H1 (cell line): ENCODE results near the gene RXFP4. TPM values are rescaled to one million over a fixed set of nuclear protein-coding genes. Genes with fewer than 3 reads are reported as not detected.

Experiments
- CTCF ChIA-PET: fragments of 300-600 bp; sonication (Branson Sonifier 250); formaldehyde crosslinking; loops from one replicate; lab custom pipeline; 2021; ENCODE audit not compliant: partially characterized antibody; lab: Charles Lee
- POLR2A ChIA-PET: fragments of 300-600 bp; sonication (Branson Sonifier 250); formaldehyde crosslinking; loops from one replicate; lab custom pipeline; 2021; ENCODE audit warnings: inconsistent platforms; ENCODE audit not compliant: partially characterized antibody; lab: Charles Lee
- DNase-seq, 2 experiments: peaks; one replicate each; pipeline versions ENCODE4 v3.0.0 to v3.0.0-alpha.2; 2010 to 2022; ENCODE audit warnings: low spot score in 2 of 2, low read depth in 1 of 2, mixed read lengths in 1 of 2
- FAIRE-seq: peaks from 2 replicates; lab custom pipeline; 2011; peaks lifted over from hg19 to GRCh38; lab: Jason Lieb, UNC
- H2AFZ ChIP-seq: 2 replicates; pipeline ENCODE4 v1.8.1; 2012; ENCODE audit warnings: low read length, inconsistent platforms
- H2AK5ac ChIP-seq: 2 replicates; pipeline ENCODE4 v1.6.1; 2013; ENCODE audit warnings: low read depth, low read length
- H2BK120ac ChIP-seq: replicated peaks from 2 replicates; pipeline ENCODE3; 2013; ENCODE audit warnings: low read depth, low read length, inconsistent platforms
- H2BK12ac ChIP-seq: 2 replicates; pipeline ENCODE4 v1.6.1; 2013; ENCODE audit warnings: low read depth, low read length
- H2BK15ac ChIP-seq: 2 replicates; pipeline ENCODE4 v1.6.1; 2013; ENCODE audit warnings: low read length
- H2BK20ac ChIP-seq: 2 replicates; pipeline ENCODE4 v1.6.1; 2013; ENCODE audit warnings: low read length
- H2BK5ac ChIP-seq: 2 replicates; pipeline ENCODE4 v1.6.1; 2013; ENCODE audit warnings: low read depth, low read length
- H3K14ac ChIP-seq: 2 replicates; pipeline ENCODE4 v1.6.1; 2013; ENCODE audit warnings: inconsistent platforms; ENCODE audit not compliant: insufficient read length
- H3K18ac ChIP-seq: 2 replicates; pipeline ENCODE4 v1.6.1; 2013; ENCODE audit warnings: low read length; ENCODE audit errors: extremely low read depth
- H3K23ac ChIP-seq: 2 replicates; pipeline ENCODE4 v1.6.1; 2013; ENCODE audit warnings: inconsistent platforms; ENCODE audit not compliant: insufficient read length
- H3K23me2 ChIP-seq: 2 replicates; pipeline ENCODE4 v1.6.1; 2013; ENCODE audit warnings: low read depth, low read length
- H3K27ac ChIP-seq: 2 replicates; pipeline ENCODE4 v1.6.1; 2011; ENCODE audit warnings: low read depth, low read length, inconsistent platforms
- H3K27me3 ChIP-seq, 4 experiments: replicated peaks in 1 of 4; 1 replicate in 1 of 4; 2 replicates in 3 of 4; pipeline versions ENCODE4 v1.6.1 to v1.8.1; 2011 to 2013; ENCODE audit warnings: low read length in 3 of 4, mild to moderate bottlenecking in 3 of 4, inconsistent platforms in 2 of 4, mixed read lengths in 2 of 4, moderate library complexity in 1 of 4; ENCODE audit not compliant: control insufficient read depth in 3 of 4, insufficient read depth in 3 of 4; ENCODE audit errors: extremely low read depth in 1 of 4
- H3K36me3 ChIP-seq, 4 experiments: 2 replicates each; pipeline versions ENCODE4 v1.6.1 to v1.8.1; 2011 to 2013; ENCODE audit warnings: mild to moderate bottlenecking in 4 of 4, low read length in 3 of 4, moderate library complexity in 2 of 4, control low read depth in 1 of 4, inconsistent platforms in 1 of 4; ENCODE audit not compliant: insufficient read depth in 4 of 4, control insufficient read depth in 2 of 4
- H3K4ac ChIP-seq: replicated peaks from 2 replicates; pipeline ENCODE3; 2013; ENCODE audit warnings: low read length, low read depth, mixed read lengths, inconsistent platforms; ENCODE audit not compliant: insufficient read length
- H3K4me1 ChIP-seq, 4 experiments: replicated peaks in 1 of 4; 1 replicate in 1 of 4; 2 replicates in 3 of 4; pipeline versions ENCODE4 v1.6.1 to v1.8.1; 2011 to 2013; ENCODE audit warnings: low read length in 3 of 4, inconsistent platforms in 2 of 4, mixed read lengths in 1 of 4; ENCODE audit not compliant: insufficient read depth in 4 of 4, control insufficient read depth in 3 of 4
- H3K4me2 ChIP-seq, 2 experiments: 2 replicates each; pipeline versions ENCODE4 v1.6.1 to v1.8.1; 2011 to 2013; ENCODE audit warnings: low read depth in 2 of 2, low read length in 2 of 2, control low read depth in 1 of 2, inconsistent platforms in 1 of 2, mild to moderate bottlenecking in 1 of 2; ENCODE audit not compliant: insufficient read depth in 1 of 2
- H3K4me3 ChIP-seq, 4 experiments: fragments of 200-600, 300-600 bp in 1 of 4; sonication (generic), shearing (Covaris generic), sonication (Bioruptor Twin) in 1 of 4; 2 replicates each; pipeline versions ENCODE4 v1.5.1 to v1.8.1; 2011 to 2016; ENCODE audit warnings: low read length in 4 of 4, low read depth in 3 of 4, control low read depth in 2 of 4, inconsistent platforms in 2 of 4, mild to moderate bottlenecking in 2 of 4, mixed read lengths in 1 of 4, moderate library complexity in 1 of 4; ENCODE audit not compliant: insufficient read depth in 2 of 4; ENCODE audit errors: extremely low read depth in 1 of 4
- H3K56ac ChIP-seq: replicated peaks from 2 replicates; pipeline ENCODE3; 2013; ENCODE audit warnings: low read depth, mild to moderate bottlenecking, mixed read lengths, low read length, inconsistent platforms; ENCODE audit not compliant: insufficient read length
- H3K79me1 ChIP-seq: 2 replicates; pipeline ENCODE4 v1.6.1; 2013; ENCODE audit warnings: low read depth, low read length, control low read depth
- H3K79me2 ChIP-seq, 2 experiments: 2 replicates each; pipeline versions ENCODE4 v1.6.1 to v1.8.1; 2012 to 2013; ENCODE audit warnings: low read length in 2 of 2, mild to moderate bottlenecking in 2 of 2, inconsistent platforms in 1 of 2; ENCODE audit not compliant: insufficient read depth in 2 of 2, control insufficient read depth in 1 of 2
- H3K9ac ChIP-seq, 4 experiments: replicated peaks in 1 of 4; 1 replicate in 1 of 4; 2 replicates in 3 of 4; pipeline versions ENCODE4 v1.6.1 to v1.8.1; 2011 to 2013; ENCODE audit warnings: low read depth in 3 of 4, low read length in 3 of 4, control low read depth in 2 of 4, mild to moderate bottlenecking in 2 of 4, moderate library complexity in 2 of 4, inconsistent platforms in 1 of 4; ENCODE audit errors: extremely low read depth in 1 of 4
- H3K9me3 ChIP-seq, 2 experiments: 2 replicates each; pipeline versions ENCODE4 v1.6.1 to v1.8.1; 2012 to 2013; ENCODE audit warnings: mild to moderate bottlenecking in 2 of 2, moderate library complexity in 2 of 2, control low read depth in 1 of 2, inconsistent platforms in 1 of 2, low read depth in 1 of 2, low read length in 1 of 2, mixed read lengths in 1 of 2; ENCODE audit not compliant: insufficient read depth in 2 of 2
- H4K20me1 ChIP-seq, 2 experiments: replicated peaks in 1 of 2; 2 replicates each; pipeline versions ENCODE3 to v1.8.1; 2011 to 2013; ENCODE audit warnings: inconsistent platforms in 2 of 2, low read length in 2 of 2, mild to moderate bottlenecking in 1 of 2; ENCODE audit not compliant: insufficient read depth in 2 of 2, control insufficient read depth in 1 of 2
- H4K5ac ChIP-seq: 2 replicates; pipeline ENCODE4 v1.6.1; 2013; ENCODE audit warnings: low read length, low read depth, mixed read lengths, inconsistent platforms; ENCODE audit not compliant: insufficient read length
- H4K8ac ChIP-seq: 2 replicates; pipeline ENCODE4 v1.8.0; 2013; ENCODE audit warnings: mild to moderate bottlenecking, moderate library complexity, low read length, inconsistent platforms; ENCODE audit not compliant: insufficient read depth; ENCODE audit errors: extremely low read depth
- H4K91ac ChIP-seq: replicated peaks from 2 replicates; pipeline ENCODE3; 2013; ENCODE audit warnings: low read length, mixed read lengths, inconsistent platforms; ENCODE audit not compliant: insufficient read length
- CHD1 ChIP-seq: IDR thresholded peaks from 2 replicates; pipeline ENCODE4 v1.6.1; 2012; ENCODE audit warnings: low read depth, low read length, improper control_type of control experiment
- EP300 ChIP-seq, 2 experiments: IDR thresholded peaks; 1 replicate in 1 of 2; 2 replicates in 1 of 2; pipeline ENCODE4 v1.6.1; 2011 to 2012; ENCODE audit warnings: low read depth in 2 of 2, low read length in 2 of 2, mild to moderate bottlenecking in 2 of 2, borderline replicate concordance in 1 of 2, inconsistent platforms in 1 of 2, moderate library complexity in 1 of 2
- FOSL1 ChIP-seq: IDR thresholded peaks from 2 replicates; pipeline ENCODE4 v1.6.1; 2011; ENCODE audit warnings: mild to moderate bottlenecking, low read depth, low read length, moderate library complexity; ENCODE audit not compliant: insufficient read depth
- JUND ChIP-seq: IDR thresholded peaks from 2 replicates; pipeline ENCODE4 v1.6.1; 2011; ENCODE audit warnings: mild to moderate bottlenecking, improper control_type of control experiment, low read length
- KDM5A ChIP-seq: fragments of 200-600 bp; IDR thresholded peaks from 2 replicates; pipeline ENCODE4 v1.7.1; 2012; ENCODE audit warnings: mild to moderate bottlenecking, low read length, inconsistent platforms, mixed read lengths
- POLR2A ChIP-seq, 2 experiments: IDR thresholded peaks; 1 replicate in 1 of 2; 2 replicates in 1 of 2; pipeline ENCODE4 v1.6.1; 2011; ENCODE audit warnings: low read depth in 2 of 2, low read length in 2 of 2, mild to moderate bottlenecking in 2 of 2; ENCODE audit errors: control extremely low read depth in 1 of 2
- RNF2 ChIP-seq: fragments of 200-900, 300-1000 bp; sonication (generic); IDR thresholded peaks from 2 replicates; pipeline ENCODE4 v1.7.1; 2016; ENCODE audit warnings: borderline replicate concordance, low read depth, mild to moderate bottlenecking, antibody characterized with exemption, low read length; ENCODE audit not compliant: poor library complexity, severe bottlenecking; ENCODE audit errors: missing control alignments
- SP2 ChIP-seq: IDR thresholded peaks from 2 replicates; pipeline ENCODE4 v1.6.1; 2012; ENCODE audit warnings: mild to moderate bottlenecking, low read length, inconsistent platforms
- WGBS, 2 experiments: shearing (Covaris generic) in 1 of 2; methylation state at CpG; one replicate each; pipeline versions ENCODE4 v1.1.6 to v1.1.7; 2013 to 2015; ENCODE audit warnings: low lambda C conversion rate in 2 of 2, mixed read lengths in 2 of 2, inconsistent platforms in 1 of 2, low coverage in 1 of 2, missing lambda C conversion rate in 1 of 2; ENCODE audit not compliant: insufficient replicate concordance in 2 of 2, insufficient coverage in 1 of 2, insufficient read length in 1 of 2; ENCODE audit errors: extremely low coverage in 1 of 2, missing lambda C conversion rate in 1 of 2; 5-methylcytosine and 5-hydroxymethylcytosine counted together
- polyA plus RNA-seq, 7 experiments: library from polyadenylated mRNA; depleted of rRNA in 3 of 7; stranded (reverse) in 5 of 7; unstranded in 2 of 7; fragments of >200 nt in 5 of 7; fragments of 200-250 nt in 2 of 7; gene quantifications; 1 replicate in 5 of 7; 2 replicates in 1 of 7; 4 replicates in 1 of 7; pipeline versions ENCODE4 v1.2.1 to v1.2.3, GENCODE V29; 2011 to 2013; ENCODE audit warnings: missing spikeins in 2 of 7, mixed read lengths in 2 of 7
- total RNA-seq: library from RNA; stranded (reverse); fragmentation: NEBNext Ultra II Directional; extraction: Animal tissue kit (Norgen Biotek cat#: 25700); gene quantifications from 2 replicates; pipeline ENCODE4 v1.2.1, GENCODE V29; 2021

RXFP4 gene
- total and polyA plus RNA-seq, 2 of the 8 experiments (the other 6 are each of a cell fraction or from before 2014, with no cell fraction given) = not detected

DNA sequence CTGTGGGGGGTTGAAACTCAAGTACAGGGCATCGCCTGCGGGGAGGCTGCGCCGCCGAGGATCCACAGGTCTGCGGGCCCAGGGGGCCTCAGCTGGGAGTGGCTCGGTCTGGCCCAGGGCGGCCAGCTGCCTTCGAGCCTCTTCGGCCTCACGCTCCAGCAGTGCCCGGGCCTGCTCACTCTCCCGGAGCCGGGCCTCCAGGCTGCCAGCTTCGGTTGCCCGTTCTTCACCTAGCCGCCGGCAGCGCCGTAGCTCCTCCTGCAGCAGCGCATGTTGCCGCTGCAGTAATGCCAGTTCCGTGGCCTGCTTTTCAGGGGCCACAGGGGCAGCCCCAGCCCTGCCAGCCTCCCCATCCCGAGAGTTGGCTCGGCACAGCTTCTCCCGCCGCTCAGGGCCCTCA lies 9.4 kb downstream of the RXFP4 start:
- Histone ChIP-seq H3K27ac (no peak overlapping the region), H3K79me1 (no peaks in the 10 kb centered on the region), H2AK5ac (no peak overlapping the region), H3K79me2 (no peaks in the 10 kb centered on the region), H3K56ac (no peak overlapping the region), H3K23me2 (no peaks in the 10 kb centered on the region), H4K91ac (no peak overlapping the region), H2BK5ac (no peak overlapping the region), H3K4me1 (peaks cover 0 to 8% (median 2%) of the 10 kb centered on the region in 4 experiments; a peak in 3 of 7 replicates), H4K8ac (no peak overlapping the region), H2AFZ (no peak overlapping the region), H3K23ac (no peak overlapping the region), H2BK12ac (no peak overlapping the region), H3K4me3 (no peak overlapping the region), H3K9ac (no peak overlapping the region), H2BK15ac (no peak overlapping the region), H3K27me3 (no peaks in the 10 kb centered on the region), H3K18ac (no peak overlapping the region), H2BK120ac (no peak overlapping the region), H4K20me1 (peaks cover 0 to 5% of the 10 kb centered on the region in 2 experiments), H3K36me3 (peaks cover 34 to 89% (median 64%) of the 10 kb centered on the region in 4 experiments), H4K5ac (no peak overlapping the region), H2BK20ac (no peak overlapping the region), H3K4ac (no peak overlapping the region), H3K4me2 (no peak overlapping the region), H3K14ac (no peak overlapping the region), H3K9me3 (no peaks in the 10 kb centered on the region)
- no peak for DNase-seq
- ChIA-PET CTCF (interaction anchor here (0.7 to 3.1 kb wide), 7 partner anchors 10 to 909 kb away, joined by 3 to 8 read pairs (median 3); no protein-coding TSS in a partner anchor), POLR2A (interaction anchor here (1.0 to 1.5 kb wide), 7 partner anchors 8 to 33 kb away, joined by 3 to 7 read pairs (median 5); no protein-coding TSS in a partner anchor)
- FAIRE-seq = no peak
- TF ChIP-seq FOSL1 = no peak
- no peak for TF ChIP-seq EP300 (IDR thresholded peaks at IDR 0.05; ENCODE audit: borderline replicate concordance in 1 of 2, low read depth in 2 of 2, low read length in 2 of 2)
- TF ChIP-seq POLR2A (IDR thresholded peaks at IDR 0.05; ENCODE audit: control extremely low read depth in 1 of 2, low read depth in 2 of 2, low read length in 2 of 2) = 0 out of 3 replicates have a peak, but pooled peaks of 1 of the 2 experiments have one; percentile 11
- no peak for TF ChIP-seq RNF2
- no peak for TF ChIP-seq KDM5A
- TF ChIP-seq JUND = no peak
- TF ChIP-seq SP2 = no peak
- TF ChIP-seq CHD1 = no peak
- WGBS, 2 experiments = 93% methylated on average over 26 of the region's 27 CpGs; no CpG with 5 or more reads in 1 of the 2 experiments
